Fibroblast of the conjunctiva (primary cell): ENCODE results near the gene KLHDC4.
"Not testable (repeated sequence)": the region's sequence is repeated elsewhere in the genome, so short reads cannot be mapped to it uniquely, and the experiment has no call there.

Experiments used
- DNase-seq: peaks from one replicate; pipeline ENCODE4 v3.0.0-alpha.2; 2010; ENCODE audit warnings: low read depth

The KLHDC4 gene

DNA sequence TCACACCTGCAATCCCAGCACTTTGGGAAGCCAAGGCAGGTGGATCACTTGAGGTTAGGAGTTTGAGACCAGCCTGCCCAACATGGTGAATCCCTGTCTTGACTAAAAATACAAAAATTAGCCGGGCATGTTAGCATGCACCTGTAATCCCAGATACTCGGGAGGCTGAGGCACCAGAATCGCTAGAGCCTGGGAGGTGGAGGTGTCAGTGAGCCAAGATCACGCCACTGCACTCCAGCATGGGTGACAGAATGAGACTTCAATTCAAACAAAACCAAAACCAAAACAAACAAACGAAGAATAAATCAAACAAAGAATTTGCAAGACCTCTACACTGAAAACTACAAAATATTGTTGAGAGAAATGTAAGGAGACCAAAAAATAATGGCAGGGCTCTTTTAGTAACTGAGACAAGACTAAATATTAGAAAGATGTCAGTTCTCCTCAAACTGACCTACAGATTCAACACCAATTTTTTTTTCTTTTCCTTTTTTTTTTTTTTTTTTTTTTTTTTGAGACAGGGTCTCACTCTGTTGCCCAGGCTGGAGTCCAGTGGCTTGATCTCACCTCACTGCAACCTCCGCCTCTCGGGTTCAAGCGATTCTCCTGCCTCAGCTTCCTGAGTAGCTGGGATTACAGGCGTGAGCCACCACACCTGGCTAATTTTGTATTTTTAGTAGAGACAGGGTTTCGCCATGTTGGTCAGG is 23.1 kb upstream of the KLHDC4 start:
- not testable (repeated sequence) for DNase-seq

DNA sequence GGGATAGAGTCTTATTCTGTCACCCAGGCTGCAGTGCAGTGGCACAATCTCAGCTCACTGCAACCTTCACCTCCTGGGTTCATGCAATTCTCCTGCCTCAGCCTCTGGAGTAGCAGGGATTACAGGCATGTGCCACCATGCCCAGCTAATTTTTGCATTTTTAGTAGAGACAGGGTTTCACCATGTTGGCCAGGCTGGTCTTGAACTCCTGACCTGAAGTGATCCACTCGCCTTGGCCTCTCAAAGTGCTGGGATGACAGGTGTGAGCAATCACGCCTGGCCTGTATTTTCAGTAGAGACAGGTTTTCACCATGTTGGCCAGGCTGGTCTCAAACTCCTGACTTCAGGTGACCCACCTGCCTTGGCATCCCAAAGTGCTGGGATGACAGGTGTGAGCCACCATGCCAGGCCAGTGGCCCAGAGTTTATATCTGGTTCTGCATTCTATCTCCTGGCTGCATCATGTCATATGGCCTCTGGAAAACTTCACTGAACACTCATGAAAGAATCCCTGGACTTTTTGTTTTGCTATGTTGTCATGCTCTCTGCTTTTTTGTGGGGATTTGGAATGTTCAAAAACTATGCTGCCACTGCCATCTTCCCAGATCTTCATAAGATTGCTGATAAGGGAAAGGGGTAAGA is 21.8 kb upstream of the KLHDC4 start:
- DNase-seq, result not testable (repeated sequence)

DNA sequence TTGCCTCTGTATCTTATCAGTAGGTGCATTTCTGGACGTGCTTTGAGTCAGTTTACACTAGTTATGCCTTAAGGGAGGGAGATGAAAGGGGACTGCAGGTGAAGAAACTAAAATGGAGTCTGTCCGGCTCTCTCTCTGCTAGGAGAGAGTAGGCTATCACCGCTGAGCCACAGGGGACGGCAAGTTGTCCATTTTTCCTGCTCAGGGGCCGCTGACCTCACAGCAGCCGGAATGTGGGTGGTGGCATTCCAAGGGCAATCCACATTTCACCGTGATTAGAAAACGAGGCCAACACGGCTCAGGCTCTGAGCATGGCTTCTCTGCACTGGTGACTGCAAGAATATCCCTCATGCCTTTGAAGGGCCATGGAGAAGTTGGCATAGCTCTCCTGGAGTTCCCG is 19.0 kb upstream of the KLHDC4 start:
- DNase-seq, result no peak

DNA sequence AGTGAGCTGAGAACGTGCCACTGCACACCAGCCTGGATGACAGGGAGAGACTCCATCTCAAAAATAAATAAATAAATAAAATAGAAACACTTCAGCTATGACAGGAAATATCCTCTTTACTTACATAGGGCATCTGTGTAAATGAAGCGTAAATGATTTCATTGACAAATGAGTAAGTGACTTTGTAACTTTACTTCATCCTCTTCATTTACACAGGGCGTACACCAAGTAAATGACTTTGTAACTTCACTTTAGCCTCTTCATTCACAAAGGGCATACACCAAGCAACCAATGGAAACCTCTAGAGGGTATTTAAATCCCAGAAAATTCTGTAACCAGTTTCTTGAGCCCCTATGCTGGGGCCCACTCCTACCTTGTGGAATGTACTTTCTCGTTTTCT is 16.2 kb upstream of the KLHDC4 start:
- no peak for DNase-seq

DNA sequence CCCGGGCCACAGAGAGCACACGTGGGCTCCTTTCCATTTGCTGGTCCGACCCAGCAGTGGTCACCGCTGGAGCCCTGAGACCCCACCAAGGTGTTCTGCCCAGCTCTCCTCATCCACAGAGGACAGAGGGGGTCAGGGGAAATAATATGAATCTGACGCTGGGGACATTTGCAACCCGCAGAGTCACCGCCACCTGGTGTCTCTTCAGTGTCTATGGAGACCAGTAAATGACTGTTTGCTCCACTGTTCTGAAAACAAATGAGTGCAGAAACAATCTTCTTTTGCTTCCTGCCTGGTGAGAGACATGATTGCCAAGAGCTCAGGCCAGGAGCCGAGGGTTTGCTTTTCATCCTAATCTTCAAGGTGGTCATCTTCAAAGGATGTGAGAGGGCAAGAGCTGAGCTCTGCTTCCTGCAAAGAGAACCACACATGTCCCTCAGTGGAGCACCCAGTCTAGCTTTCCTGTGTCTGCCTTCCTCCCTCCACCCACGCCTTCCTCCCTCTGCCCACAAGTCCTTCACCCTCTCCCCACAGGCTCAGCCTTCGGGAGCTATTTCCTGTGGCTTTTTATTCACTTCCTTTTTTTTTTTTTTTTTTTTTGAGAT is 14.7 kb upstream of the KLHDC4 start:
- no peak for DNase-seq

DNA sequence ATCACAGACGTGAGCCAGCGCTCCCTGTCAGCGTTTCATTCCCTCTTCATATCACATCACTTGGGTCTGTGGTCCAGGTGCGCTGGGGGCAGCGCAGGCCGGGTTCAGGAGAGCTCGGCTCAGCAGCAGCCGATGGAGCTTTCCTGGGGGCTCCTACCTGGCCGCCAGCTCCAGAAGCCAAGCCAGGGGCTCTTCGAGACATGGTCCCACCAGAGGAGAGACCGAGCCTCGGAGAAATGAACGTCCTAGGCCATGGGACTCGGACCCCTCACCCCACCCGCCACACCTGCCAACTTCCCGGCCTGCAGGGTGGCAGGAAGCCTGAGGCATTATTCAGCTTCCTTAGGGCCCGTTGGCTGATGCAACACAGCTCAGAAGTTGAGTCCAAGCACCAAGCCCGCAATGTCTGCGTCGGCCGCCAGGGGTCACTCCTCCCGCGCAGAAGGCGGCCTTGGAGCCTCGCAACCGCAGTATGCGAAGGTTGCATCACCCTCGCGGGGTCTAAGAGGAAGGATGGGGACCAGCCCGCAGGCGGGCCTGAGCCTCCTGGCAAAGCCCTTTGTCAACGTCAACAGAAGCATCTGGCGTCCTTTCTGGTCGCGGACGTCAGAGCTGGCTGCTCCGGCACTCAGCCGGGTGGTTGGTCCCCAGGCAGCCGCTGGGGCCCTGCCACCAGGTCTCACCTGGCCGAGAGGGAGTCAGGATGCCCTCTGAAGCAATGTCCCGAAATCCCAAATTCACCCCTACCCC is 13.2 kb upstream of the KLHDC4 start:
- peak; percentile 95 for DNase-seq

DNA sequence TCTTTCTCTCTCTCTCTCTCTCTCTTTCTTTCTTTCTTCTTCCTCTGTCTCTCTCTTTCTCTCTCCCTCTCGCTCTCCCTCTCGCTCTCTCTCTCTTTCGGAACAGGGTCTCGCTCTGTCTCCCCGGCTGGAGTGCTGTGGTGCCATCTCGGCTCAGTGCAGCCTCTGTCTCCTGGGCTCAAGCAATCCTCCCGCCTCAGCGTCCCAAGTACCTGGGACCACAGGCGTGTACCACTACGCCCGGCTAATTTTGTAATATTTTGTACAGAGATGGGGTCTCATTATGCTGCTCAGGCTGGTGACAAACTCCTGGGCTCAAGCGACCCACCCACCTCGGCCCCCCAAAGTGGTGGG is 12.7 kb upstream of the KLHDC4 start:
- DNase-seq, result no peak

DNA sequence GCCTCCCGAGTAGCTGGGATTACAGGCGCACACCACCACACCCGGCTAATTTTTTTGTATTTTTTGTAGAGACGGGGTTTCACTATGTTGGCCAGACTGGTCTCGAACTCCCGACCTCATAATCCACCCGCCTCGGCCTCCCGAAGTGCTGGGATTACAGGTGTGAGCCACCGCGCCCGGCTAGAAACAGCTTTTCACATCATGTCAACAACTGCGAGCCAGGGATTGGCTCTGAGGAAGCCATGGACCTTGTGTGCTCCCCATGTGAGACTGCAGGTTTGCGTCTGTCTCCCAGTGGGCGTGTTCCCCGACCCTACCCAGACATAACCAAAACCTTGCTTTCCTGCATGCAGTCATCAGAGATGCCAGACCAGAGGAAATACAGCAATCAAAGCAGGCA is 8.1 kb upstream of the KLHDC4 start:
- not testable (repeated sequence) for DNase-seq

DNA sequence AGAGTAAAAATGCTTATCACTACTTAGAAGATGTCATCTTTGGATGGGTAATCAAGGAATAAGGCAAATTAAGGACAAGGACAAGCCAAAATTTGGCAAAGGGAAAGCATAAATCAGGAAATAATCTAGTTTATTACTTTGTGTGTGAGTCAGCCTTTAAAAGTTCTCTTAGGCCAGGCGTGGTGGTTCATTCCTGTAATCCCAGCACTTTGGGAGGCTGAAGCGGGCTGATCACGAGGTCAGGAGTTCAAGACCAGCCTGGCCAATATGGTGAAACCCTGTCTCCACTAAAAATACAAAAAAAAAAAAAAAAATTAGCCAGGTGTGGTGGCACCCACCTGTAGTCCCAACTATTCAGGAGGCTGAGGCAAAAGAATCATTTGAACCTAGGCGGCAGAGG is 1.7 kb upstream of the KLHDC4 start:
- DNase-seq, result not testable (repeated sequence)

DNA sequence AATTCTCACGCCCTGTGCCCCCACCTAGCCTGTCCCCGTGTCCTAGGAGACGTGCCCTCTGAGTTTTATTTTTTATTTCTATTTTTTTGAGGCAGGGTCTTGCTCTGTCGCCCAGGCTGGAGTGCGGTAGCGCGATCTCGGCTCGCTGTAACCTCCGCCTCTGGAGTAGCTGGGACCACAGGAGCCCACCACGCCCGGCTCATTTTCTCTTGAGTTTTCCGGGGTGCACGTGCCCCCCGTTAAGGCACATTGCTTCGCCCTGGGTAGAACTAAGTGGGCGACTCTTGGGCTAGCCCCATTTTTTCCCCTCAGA is 655 bp upstream of the KLHDC4 start:
- DNase-seq, result no peak

DNA sequence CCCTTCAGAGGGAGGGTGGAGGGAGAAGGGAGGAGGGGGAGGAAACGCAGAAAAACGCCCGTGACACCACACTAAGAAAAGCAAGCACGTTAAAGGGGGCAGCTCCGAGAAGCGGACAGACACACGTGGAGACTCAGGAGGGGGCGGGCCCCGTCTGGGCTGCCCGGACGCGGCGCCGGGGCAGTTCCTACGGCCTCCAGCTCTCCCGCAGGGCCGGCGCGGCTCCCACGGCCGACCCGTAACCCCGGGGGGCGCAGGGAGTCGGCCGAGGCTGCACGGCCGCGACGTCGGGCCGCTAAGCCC is 362 bp downstream of the KLHDC4 start:
- DNase-seq, result no peak

DNA sequence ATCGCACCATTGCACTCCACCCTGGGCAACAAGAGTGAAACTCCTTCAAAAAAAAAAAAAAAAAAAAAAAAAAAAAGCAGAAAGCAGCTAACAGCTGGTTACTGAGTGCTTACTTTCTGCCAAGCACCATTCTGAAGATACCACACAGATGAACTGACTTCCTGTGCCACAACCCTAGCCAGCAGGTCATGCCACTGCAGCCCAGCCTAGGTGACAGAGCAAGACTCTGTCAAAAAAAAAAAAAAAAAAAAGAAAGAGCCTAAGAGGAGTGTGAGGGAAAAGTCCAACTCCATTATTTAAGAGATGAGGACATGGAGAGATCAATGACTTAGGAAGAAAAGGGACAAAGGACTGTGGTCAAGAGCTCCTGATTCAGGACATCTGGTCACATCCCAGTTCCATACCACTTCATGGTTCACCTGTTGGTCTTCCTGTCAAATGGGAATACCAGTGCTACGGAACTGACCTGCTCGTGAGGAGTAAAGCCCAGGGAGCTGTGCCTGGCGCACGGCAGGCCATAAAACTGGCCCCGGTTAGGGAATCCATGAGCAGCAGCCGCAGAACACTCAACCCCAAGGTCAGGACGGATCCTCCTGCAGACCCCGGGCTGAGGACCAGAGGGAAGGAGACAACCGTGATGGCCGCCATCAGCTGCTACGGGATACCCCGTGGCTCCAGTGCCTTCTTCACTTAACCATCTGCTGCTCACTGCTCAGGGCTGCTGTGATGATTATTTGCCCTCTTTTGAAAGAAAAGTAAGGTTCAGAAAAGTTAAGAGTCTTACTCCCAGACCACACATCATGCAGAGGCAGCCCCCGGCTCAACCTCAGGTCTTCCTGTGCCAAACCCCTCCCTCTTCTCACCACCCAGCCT is 950 bp downstream of the KLHDC4 start:
- no peak for DNase-seq

DNA sequence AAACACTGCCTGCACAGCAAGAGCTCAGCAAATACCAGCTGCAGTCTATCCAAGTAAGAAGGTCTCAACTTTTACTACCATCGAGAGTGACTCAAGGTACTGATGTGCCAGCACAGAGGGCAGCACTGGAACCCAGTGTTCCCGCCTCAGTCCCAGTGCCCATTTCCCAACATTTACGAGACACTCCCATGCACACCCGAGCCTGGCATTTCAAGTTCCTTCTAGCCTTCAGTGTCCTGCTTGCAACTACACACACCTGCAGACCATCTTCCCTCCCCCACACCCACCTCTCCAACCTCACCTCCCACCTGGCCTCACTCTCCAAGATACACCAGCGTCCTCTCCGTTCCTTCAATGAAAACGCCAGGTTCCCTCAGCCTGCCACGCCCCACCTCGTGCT is 3.2 kb downstream of the KLHDC4 start:
- no peak for DNase-seq

DNA sequence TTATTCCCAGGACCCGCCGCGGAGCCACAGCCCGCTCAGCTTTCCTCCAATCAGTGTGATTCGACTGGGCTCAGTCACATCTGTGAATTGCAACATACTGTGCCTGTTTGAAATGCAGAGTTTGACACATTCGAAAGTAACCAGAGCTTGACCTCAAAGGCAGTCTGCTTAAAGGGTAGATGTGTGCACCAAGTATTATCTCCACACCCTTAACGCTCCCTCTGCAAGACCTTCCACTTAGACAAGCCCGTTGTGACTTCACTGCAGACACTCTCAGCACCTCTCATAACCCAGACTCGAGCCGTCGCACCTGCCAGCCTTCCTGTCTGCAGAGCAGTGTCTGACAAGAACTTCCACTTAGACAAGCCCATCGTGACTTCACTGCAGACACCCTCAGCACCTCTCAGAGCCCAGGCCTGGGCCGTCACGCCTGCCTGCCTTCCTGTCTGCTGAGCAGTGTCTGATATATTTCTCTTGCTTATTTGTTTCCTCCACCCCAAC is 3.7 kb downstream of the KLHDC4 start:
- DNase-seq, result no peak

DNA sequence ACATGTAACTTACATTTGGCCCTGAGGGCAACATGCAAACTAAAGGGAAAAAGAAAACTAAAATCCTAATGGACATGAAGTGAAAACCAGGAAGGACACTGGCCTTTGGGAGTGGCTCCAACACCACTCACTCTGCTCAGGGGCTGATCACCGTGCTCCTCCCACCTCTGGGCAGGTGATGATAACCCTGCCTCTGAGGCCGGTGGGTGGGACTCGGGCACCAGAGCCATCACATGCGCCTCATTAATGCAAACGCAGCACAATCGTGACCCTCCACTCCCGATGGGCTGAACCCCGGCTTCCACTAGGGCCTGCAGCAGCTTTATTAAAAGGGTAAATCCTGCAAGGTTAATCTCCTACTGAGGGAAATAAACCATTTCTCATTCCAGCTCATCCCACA is 4.7 kb downstream of the KLHDC4 start:
- DNase-seq, result no peak

DNA sequence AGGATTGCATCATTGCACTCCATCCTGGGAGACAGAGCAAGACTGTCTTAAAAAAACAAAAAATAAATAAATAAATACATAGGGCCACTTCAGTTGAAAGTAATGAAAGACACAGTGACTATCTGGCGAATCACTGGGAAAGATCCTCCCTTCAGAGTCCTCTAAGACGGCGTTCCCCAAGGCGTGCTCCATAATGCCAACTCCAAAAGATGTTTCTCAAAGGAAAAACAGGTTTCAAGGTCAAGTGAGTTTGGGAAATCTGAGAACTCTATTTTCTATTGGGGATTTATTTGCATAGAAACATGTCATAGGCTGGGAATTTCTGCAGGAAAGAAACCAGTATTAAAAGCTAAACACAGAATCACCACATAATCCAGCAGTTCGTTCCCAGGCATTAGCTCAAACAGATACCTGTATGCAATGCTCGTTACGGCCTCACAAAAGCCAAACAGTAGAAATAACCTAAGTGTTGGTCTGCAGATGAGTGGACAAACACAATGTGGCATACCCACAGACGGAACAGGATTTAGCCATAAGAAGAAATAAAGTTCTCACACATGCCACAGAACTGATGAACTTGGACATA is 7.9 kb downstream of the KLHDC4 start:
- no peak for DNase-seq

DNA sequence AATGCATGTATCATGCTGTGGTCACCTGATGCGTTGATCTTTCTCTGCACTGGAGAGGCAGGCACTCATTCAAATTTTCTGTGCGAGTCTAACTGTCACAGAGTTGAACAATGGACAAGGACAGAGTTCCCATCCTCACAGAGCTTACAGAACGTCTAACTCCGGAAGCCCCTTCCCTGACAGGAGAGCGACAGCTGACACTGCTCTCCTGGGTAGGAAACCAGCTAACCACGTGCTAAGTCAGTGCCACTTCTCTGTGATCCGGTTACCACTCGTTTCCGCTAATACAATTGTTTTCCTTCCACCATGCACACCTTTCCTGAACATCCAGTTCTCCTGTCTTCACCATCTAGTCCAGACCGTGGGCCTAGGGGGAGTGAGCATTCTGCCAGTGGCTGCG is 11.3 kb downstream of the KLHDC4 start:
- no peak for DNase-seq

DNA sequence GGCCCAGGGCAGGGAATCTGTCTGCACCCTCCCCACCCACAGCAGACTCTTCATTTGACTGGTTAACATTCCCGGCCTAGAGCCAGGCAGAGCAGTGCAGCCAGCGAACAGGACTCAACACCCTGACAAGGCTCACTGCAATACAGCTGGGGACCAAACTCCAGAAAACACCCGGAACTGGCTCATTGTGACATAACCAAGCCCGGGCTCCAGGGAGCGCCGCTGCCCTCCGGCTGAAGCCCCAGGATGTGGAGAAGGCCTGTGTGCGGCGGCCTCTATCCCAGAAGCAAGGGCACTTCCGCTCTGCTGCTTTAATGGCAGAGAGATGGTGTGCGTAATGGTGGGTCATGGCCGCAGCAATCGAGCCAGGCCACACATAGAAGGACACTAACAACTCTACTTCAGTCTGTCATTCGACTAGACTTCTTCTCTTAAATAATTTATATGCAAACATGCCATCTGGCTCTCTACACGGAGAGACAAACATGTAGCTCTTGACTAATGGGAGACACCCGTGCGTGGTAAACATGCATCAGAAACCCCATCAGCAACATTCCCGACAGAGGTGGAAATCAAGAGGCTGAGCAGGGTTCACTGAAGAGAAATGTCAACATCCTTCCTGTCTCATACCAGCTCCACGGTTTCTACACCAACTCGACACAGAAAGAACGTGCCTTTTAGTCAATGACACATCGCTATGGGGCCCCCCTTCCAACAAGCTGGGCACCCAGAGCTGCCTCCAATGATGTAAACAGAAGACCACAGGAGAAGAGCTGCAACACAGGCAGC is 18.0 kb downstream of the KLHDC4 start:
- DNase-seq, result no peak

DNA sequence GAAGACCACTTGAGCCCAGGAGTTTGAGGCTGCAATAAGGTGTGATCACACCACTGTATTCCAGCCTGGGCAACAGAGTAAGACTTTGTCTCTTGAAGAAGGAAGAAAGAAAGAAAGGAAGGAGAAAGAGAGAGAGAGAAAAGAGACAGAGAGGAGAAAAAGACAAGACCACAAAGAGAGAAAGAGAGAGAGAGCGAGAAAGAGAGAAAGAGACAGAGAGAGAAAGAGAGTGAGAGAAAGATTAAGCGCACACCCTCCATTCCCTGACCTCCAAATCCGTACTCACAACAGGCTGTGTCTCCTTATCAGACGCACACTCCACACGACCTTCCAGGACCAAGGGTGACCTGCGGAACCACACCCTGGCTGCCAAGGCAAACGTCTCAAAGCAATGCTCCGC is 19.6 kb downstream of the KLHDC4 start:
- no peak for DNase-seq

DNA sequence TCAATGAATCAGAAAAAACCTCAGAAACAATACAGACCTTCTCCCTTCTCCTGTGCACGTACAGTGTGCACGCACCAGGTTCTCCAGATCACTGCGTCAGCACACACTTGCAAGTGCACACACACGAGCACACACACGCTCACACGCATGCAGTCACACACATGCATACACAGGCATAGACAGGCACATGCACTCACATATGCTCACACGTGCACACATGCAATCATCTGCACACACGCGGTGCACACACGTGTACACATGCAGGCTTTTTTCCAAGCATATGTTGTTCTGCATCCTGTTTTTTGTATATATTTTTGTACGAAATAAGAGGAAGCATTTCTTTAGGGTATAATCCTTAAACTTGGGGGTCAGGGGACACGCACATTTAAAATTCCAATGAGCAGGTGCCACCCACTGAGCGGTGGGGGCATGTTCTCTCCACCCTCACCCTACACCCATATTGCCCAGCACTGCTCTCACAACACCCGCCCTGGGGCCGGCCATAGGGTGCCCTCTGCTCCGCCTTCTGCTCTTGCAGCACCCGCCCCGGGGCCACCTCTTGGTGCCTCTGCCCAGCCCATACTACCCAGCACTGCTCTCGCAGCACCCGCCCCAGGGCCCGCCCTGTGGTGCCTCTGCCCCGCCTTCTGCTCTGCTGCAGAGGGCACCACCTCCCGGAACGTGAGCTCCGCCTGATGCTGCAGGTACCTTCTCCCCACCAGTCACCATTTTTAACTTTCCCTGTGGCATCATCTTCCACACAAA is 20.9 kb downstream of the KLHDC4 start:
- DNase-seq, result no peak
